PC-3 (cell line): Measurements from ENCODE around the gene RSRC1.

Experiments
- EZH2 ChIP-seq: fragments of 300-600 bp; sonication (generic); IDR thresholded peaks from one replicate; pipeline ENCODE4 v1.6.1; 2017; ENCODE audit warnings: antibody characterized with exemption, mild to moderate bottlenecking, low read length; ENCODE audit not compliant: unreplicated experiment
- EZH2phosphoT487 ChIP-seq: fragments of 300-600 bp; sonication (generic); IDR thresholded peaks from 2 replicates; pipeline ENCODE4 v1.6.1; 2018; ENCODE audit warnings: mild to moderate bottlenecking, antibody characterized with exemption, low read length, borderline replicate concordance
- TF ChIP-seq, protein P1 (sequence below): fragments of 300-600 bp; sonication (generic); conservative IDR thresholded peaks from 2 replicates; pipeline ENCODE4 v1.5.1; 2017; ENCODE audit warnings: antibody characterized with exemption, low read depth, mild to moderate bottlenecking, low read length

DNA sequence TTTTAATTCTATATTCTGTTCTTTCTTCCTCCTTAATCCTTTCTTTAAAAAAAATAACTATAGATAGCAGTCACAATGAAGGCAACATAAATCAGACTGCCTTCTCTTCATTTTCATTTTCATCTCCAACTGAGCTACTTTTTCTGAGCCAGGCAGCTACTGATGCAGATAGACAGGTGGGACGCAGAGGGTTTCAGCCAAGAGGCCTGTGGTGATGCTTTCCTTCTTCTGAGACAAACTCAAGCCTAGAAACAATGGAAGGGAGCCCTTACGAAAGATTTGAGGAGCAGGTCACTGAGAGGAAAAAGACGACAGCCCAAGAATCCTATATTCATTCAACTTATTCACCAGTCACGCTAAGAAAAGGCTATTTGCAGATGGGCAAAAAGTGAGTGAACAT lies 241.1 kb downstream of the RSRC1 start:
- TF ChIP-seq, protein P1, sequence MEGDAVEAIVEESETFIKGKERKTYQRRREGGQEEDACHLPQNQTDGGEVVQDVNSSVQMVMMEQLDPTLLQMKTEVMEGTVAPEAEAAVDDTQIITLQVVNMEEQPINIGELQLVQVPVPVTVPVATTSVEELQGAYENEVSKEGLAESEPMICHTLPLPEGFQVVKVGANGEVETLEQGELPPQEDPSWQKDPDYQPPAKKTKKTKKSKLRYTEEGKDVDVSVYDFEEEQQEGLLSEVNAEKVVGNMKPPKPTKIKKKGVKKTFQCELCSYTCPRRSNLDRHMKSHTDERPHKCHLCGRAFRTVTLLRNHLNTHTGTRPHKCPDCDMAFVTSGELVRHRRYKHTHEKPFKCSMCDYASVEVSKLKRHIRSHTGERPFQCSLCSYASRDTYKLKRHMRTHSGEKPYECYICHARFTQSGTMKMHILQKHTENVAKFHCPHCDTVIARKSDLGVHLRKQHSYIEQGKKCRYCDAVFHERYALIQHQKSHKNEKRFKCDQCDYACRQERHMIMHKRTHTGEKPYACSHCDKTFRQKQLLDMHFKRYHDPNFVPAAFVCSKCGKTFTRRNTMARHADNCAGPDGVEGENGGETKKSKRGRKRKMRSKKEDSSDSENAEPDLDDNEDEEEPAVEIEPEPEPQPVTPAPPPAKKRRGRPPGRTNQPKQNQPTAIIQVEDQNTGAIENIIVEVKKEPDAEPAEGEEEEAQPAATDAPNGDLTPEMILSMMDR, result no peak
- TF ChIP-seq EZH2 (no peak), EZH2phosphoT487 (no peak)
